B cell (primary cell): ENCODE measurements around the gene C11orf91. TPM values are rescaled to one million over a fixed set of nuclear protein-coding genes. Genes with fewer than 3 reads are reported as not detected.

Source experiments
- ATAC-seq: fragments of 200-7000 bp; cut with Tn5 transposase; one replicate; pipeline ENCODE4 v1.10.0; 2021; ENCODE audit warnings: low read depth, mild to moderate bottlenecking, moderate number of reproducible peaks, moderate library complexity
- CTCF ChIA-PET: fragments of 350-600 bp; sonication (Branson Sonifier 250); formaldehyde crosslinking; loops from one replicate; lab custom pipeline; 2021; ENCODE audit warnings: antibody characterized with exemption, inconsistent platforms; lab: Charles Lee
- POLR2A ChIA-PET: fragments of 350-600 bp; sonication (Branson Sonifier 250); formaldehyde crosslinking; loops from one replicate; lab custom pipeline; 2021; ENCODE audit warnings: antibody characterized with exemption; lab: Charles Lee
- DNase-seq: peaks from one replicate; pipeline ENCODE4 v3.0.0; 2013
- H2AFZ ChIP-seq: 2 replicates; pipeline ENCODE4 v1.6.1; 2012; ENCODE audit warnings: mild to moderate bottlenecking, low read depth, low read length; ENCODE audit not compliant: insufficient read depth, poor library complexity, severe bottlenecking
- H3K27ac ChIP-seq, 2 donors: 1 replicate in 1 of 2; 2 replicates in 1 of 2; pipeline ENCODE4 v1.5.1; 2012 to 2013; ENCODE audit warnings: low read length in 2 of 2, mild to moderate bottlenecking in 2 of 2, moderate library complexity in 1 of 2
- H3K27me3 ChIP-seq, 4 experiments: fragments of 200-600 bp in 1 of 4; sonication (generic) in 1 of 4; replicated peaks in 1 of 4; 1 replicate in 2 of 4; 2 replicates in 2 of 4; pipeline versions ENCODE4 v1.6.1 to v1.7.0; 2013 to 2016; ENCODE audit warnings: low read length in 3 of 4, mild to moderate bottlenecking in 2 of 4, mixed read lengths in 1 of 4, moderate library complexity in 1 of 4; ENCODE audit not compliant: insufficient read depth in 4 of 4, control insufficient read depth in 3 of 4; ENCODE audit errors: control extremely low read depth in 1 of 4
- H3K36me3 ChIP-seq, 2 experiments: replicated peaks in 1 of 2; 1 replicate in 1 of 2; 2 replicates in 1 of 2; pipeline versions ENCODE4 v1.6.1 to v1.7.1; 2013; ENCODE audit warnings: low read length in 1 of 2; ENCODE audit not compliant: insufficient read depth in 2 of 2, control insufficient read depth in 1 of 2; ENCODE audit errors: control extremely low read depth in 1 of 2, extremely low read depth in 1 of 2
- H3K4me1 ChIP-seq, 2 donors: fragments of 200-600 bp in 1 of 2; sonication (generic) in 1 of 2; 1 replicate in 1 of 2; 2 replicates in 1 of 2; pipeline versions ENCODE4 v1.5.1 to v1.6.1; 2013 to 2017; ENCODE audit warnings: low read length in 2 of 2; ENCODE audit not compliant: control insufficient read depth in 2 of 2, insufficient read depth in 2 of 2
- H3K4me2 ChIP-seq: replicated peaks from 2 replicates; pipeline ENCODE3; 2012; ENCODE audit warnings: mild to moderate bottlenecking, low read depth, low read length; ENCODE audit not compliant: poor library complexity, severe bottlenecking
- H3K4me3 ChIP-seq, 5 experiments: fragments of 200-600 bp in 1 of 5; sonication (generic) in 1 of 5; 1 replicate in 3 of 5; 2 replicates in 2 of 5; pipeline versions ENCODE4 v1.5.1 to v1.7.0; 2011 to 2016; ENCODE audit warnings: low read length in 4 of 5, mild to moderate bottlenecking in 4 of 5, low read depth in 2 of 5, control low read depth in 1 of 5, moderate library complexity in 1 of 5; ENCODE audit not compliant: insufficient read depth in 1 of 5; ENCODE audit errors: control extremely low read depth in 1 of 5, extremely low read depth in 1 of 5
- H3K79me2 ChIP-seq: fragments of 200-600 bp; sonication (generic); one replicate; pipeline ENCODE4 v1.6.0; 2016; ENCODE audit warnings: low read length; ENCODE audit not compliant: control insufficient read depth, insufficient read depth
- H3K9ac ChIP-seq: fragments of 200-600 bp; sonication (generic); 2 replicates; pipeline ENCODE4 v1.6.1; 2017; ENCODE audit warnings: mild to moderate bottlenecking, low read length, moderate library complexity
- H3K9me3 ChIP-seq, 3 donors: one replicate each; pipeline versions ENCODE4 v1.6.1 to v1.7.1; 2013; ENCODE audit warnings: low read length in 2 of 3; ENCODE audit not compliant: control insufficient read depth in 2 of 3, insufficient read depth in 1 of 3; ENCODE audit errors: control extremely low read depth in 1 of 3
- H4K20me1 ChIP-seq: 2 replicates; pipeline ENCODE4 v1.6.0; 2012; ENCODE audit warnings: mild to moderate bottlenecking, low read length; ENCODE audit not compliant: insufficient read depth, control insufficient read depth, poor library complexity, severe bottlenecking
- H3K27ac Mint-ChIP-seq: one replicate; pipeline ENCODE4 v1.8.0; 2021; ENCODE audit warnings: mixed read lengths
- H3K27me3 Mint-ChIP-seq: one replicate; pipeline ENCODE4 v1.8.0; 2021; ENCODE audit warnings: mixed read lengths
- H3K4me1 Mint-ChIP-seq: one replicate; pipeline ENCODE4 v1.8.0; 2021; ENCODE audit warnings: mixed read lengths
- H3K4me3 Mint-ChIP-seq: one replicate; pipeline ENCODE4 v1.8.0; 2021; ENCODE audit warnings: mixed read lengths
- H3K9me3 Mint-ChIP-seq: one replicate; pipeline ENCODE4 v1.8.0; 2022; ENCODE audit warnings: mixed read lengths; ENCODE audit not compliant: insufficient read depth
- EZH2 ChIP-seq: IDR thresholded peaks from 2 replicates; pipeline ENCODE4 v1.6.1; 2012; ENCODE audit warnings: borderline replicate concordance, low read depth, mild to moderate bottlenecking, moderate library complexity, low read length; ENCODE audit not compliant: insufficient read depth, poor library complexity, severe bottlenecking
- WGBS: methylation state at CpG from one replicate; pipeline ENCODE4 v1.1.5; 2013; ENCODE audit warnings: missing lambda C conversion rate; ENCODE audit not compliant: insufficient coverage; 5-methylcytosine and 5-hydroxymethylcytosine counted together
- intact Hi-C: fragments of 100-400 bp; cut with micrococcal nuclease; formaldehyde crosslinking; loops from one replicate; pipeline ENCODE4 v1.10.0; 2022
- polyA plus RNA-seq: library from polyadenylated mRNA; depleted of rRNA; stranded (reverse); fragments of >200 nt; gene quantifications from 2 replicates; pipeline ENCODE4 v1.2.3, GENCODE V29; 2012
- total RNA-seq, 2 donors: library from RNA; stranded (reverse); fragments of 120-200 nt in 1 of 2; gene quantifications; 1 replicate in 1 of 2; 2 replicates in 1 of 2; pipeline versions ENCODE4 v1.2.3 to v1.2.4, GENCODE V29; 2013 to 2022
- TF ChIP-seq, protein P1 (sequence below): fragments of 200-600 bp; IDR thresholded peaks from one replicate; pipeline ENCODE4 v1.8.0; 2022; ENCODE audit warnings: antibody characterized with exemption, mild to moderate bottlenecking

C11orf91 gene
- total and polyA plus RNA-seq, 2 donors (not counting 1 experiment from before 2014, with no cell fraction given) = not detected

- Mint-ChIP-seq H3K9me3 (no peaks in the 10 kb centered on the region), H3K27me3 (no peaks in the 10 kb centered on the region), H3K4me3 (no peak overlapping the region), H3K4me1 (no peaks in the 10 kb centered on the region), H3K27ac (no peak overlapping the region)
- Histone ChIP-seq H3K4me3 (no peak overlapping the region), H3K9ac (no peak overlapping the region), H3K9me3 (no peaks in the 10 kb centered on the region), H3K36me3 (peaks cover 0 to 9% of the 10 kb centered on the region in 2 experiments), H3K27ac (no peak overlapping the region), H3K4me1 (no peaks in the 10 kb centered on the region), H3K79me2 (no peaks in the 10 kb centered on the region), H3K4me2 (no peak overlapping the region), H3K27me3 (peaks cover 0 to 4% (median 0%) of the 10 kb centered on the region in 4 experiments), H4K20me1 (no peaks in the 10 kb centered on the region), H2AFZ (no peak overlapping the region)
- DNase-seq (no peak), ATAC-seq (no peak)
- intact Hi-C loops = no loop called here
- ChIA-PET POLR2A (no interaction called here), CTCF (interaction anchor here (0.9 to 1.8 kb wide), 2 partner anchors 9 to 11 kb away, joined by 3 to 9 read pairs; no protein-coding TSS in a partner anchor)
- no peak for TF ChIP-seq EZH2
- TF ChIP-seq, protein P1, sequence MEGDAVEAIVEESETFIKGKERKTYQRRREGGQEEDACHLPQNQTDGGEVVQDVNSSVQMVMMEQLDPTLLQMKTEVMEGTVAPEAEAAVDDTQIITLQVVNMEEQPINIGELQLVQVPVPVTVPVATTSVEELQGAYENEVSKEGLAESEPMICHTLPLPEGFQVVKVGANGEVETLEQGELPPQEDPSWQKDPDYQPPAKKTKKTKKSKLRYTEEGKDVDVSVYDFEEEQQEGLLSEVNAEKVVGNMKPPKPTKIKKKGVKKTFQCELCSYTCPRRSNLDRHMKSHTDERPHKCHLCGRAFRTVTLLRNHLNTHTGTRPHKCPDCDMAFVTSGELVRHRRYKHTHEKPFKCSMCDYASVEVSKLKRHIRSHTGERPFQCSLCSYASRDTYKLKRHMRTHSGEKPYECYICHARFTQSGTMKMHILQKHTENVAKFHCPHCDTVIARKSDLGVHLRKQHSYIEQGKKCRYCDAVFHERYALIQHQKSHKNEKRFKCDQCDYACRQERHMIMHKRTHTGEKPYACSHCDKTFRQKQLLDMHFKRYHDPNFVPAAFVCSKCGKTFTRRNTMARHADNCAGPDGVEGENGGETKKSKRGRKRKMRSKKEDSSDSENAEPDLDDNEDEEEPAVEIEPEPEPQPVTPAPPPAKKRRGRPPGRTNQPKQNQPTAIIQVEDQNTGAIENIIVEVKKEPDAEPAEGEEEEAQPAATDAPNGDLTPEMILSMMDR = no peak
- WGBS = 100% methylated on average over 1 of the region's 2 CpGs
Measured at GRCh38 chr11:33706966-33707365, 6.3 kb upstream of the C11orf91 start.

DNA sequence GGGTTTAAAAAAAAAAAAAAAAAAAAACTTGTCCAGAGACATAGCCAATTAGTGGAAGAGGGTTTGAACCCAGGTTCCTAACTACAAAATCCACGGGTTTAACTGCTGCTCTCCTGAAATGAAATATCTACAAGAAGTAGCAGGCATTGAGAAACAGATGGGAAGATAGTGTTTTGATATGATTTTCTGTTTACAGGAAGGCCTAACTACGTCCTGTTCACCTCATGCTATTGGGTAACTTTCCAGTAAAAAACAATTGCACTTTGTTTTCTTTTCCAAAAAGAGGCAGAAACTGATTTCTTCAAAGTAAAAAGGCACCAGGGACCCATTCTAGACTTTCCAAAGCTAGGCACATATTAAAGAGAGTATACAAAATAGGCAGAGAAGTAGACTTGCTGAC, 5.9 kb upstream of the C11orf91 start:
- intact Hi-C loops = no loop called here
- H3K4me1 ChIP-seq = peaks cover under 1 to 1% of the 10 kb centered on the region in 2 donors
- ChIA-PET POLR2A (no interaction called here), CTCF (interaction anchor here (2.1 kb wide), 1 partner anchor 9 kb away, joined by 5 read pairs; no protein-coding TSS in a partner anchor)
- Mint-ChIP-seq H3K27ac (no peak overlapping the region), H3K27me3 (no peaks in the 10 kb centered on the region), H3K9me3 (no peaks in the 10 kb centered on the region), H3K4me3 (no peak overlapping the region), H3K4me1 (no peaks in the 10 kb centered on the region)
- DNase-seq = no peak
- H3K79me2 ChIP-seq = no peaks in the 10 kb centered on the region
- ATAC-seq = no peak
- H3K9ac ChIP-seq = no peak overlapping the region
- H3K4me3 ChIP-seq = no peak overlapping the region
- no peak overlapping the region for H2AFZ ChIP-seq
- no peak overlapping the region for H3K27ac ChIP-seq
- peaks cover 0 to 4% (median 0%) of the 10 kb centered on the region in 4 experiments for H3K27me3 ChIP-seq
- WGBS = no CpG with 5 or more reads among the region's 2 CpGs
- no peaks in the 10 kb centered on the region for H4K20me1 ChIP-seq
- H3K4me2 ChIP-seq = no peak overlapping the region
- TF ChIP-seq EZH2 = no peak
- TF ChIP-seq, protein P1 = no peak
- no peaks in the 10 kb centered on the region for H3K9me3 ChIP-seq
- peaks cover 0 to 9% of the 10 kb centered on the region in 2 experiments for H3K36me3 ChIP-seq
